Stimulated activated CD8-positive, alpha-beta memory T cell treated with anti-CD3 and anti-CD28 coated beads, Interleukin-4, amount 100 ng/mL, for 4 hours (primary cell): ENCODE results near the gene LAMA5.

Experiments used
- DNase-seq, 2 donors: peaks; one replicate each; pipeline ENCODE4 v3.0.0-alpha.2; 2020; ENCODE audit warnings: low read depth in 2 of 2, low spot score in 1 of 2

Gene LAMA5, protein sequence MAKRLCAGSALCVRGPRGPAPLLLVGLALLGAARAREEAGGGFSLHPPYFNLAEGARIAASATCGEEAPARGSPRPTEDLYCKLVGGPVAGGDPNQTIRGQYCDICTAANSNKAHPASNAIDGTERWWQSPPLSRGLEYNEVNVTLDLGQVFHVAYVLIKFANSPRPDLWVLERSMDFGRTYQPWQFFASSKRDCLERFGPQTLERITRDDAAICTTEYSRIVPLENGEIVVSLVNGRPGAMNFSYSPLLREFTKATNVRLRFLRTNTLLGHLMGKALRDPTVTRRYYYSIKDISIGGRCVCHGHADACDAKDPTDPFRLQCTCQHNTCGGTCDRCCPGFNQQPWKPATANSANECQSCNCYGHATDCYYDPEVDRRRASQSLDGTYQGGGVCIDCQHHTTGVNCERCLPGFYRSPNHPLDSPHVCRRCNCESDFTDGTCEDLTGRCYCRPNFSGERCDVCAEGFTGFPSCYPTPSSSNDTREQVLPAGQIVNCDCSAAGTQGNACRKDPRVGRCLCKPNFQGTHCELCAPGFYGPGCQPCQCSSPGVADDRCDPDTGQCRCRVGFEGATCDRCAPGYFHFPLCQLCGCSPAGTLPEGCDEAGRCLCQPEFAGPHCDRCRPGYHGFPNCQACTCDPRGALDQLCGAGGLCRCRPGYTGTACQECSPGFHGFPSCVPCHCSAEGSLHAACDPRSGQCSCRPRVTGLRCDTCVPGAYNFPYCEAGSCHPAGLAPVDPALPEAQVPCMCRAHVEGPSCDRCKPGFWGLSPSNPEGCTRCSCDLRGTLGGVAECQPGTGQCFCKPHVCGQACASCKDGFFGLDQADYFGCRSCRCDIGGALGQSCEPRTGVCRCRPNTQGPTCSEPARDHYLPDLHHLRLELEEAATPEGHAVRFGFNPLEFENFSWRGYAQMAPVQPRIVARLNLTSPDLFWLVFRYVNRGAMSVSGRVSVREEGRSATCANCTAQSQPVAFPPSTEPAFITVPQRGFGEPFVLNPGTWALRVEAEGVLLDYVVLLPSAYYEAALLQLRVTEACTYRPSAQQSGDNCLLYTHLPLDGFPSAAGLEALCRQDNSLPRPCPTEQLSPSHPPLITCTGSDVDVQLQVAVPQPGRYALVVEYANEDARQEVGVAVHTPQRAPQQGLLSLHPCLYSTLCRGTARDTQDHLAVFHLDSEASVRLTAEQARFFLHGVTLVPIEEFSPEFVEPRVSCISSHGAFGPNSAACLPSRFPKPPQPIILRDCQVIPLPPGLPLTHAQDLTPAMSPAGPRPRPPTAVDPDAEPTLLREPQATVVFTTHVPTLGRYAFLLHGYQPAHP (N-terminal part only)

DNA sequence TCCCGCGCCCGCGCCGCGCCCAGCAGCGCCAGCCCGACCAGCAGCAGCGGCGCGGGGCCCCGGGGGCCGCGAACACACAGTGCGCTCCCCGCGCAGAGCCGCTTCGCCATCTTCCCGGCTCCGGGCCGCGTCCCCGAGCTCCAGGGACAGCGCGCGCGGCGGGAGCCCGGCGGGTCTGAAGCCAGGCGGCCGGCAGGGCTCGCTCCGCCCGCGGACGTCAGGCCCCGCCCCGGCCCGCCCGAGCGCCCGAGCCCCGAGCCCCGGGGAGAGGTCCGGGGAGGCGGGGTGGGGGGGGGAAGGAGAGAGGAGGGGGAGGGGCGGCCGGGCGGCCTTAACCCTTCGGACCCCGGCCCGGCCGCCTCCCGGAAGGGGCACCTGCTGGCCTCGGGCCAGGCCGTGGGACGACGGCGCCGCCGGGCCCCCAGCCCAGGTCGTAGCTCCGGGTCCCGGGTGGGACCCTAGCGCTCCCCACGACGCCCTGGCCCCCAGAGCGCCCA lies at the start of gene LAMA5:
Gene LAMA5 (minus strand): TSS at position 177 of the 497 bp plus-strand sequence. CDS start 67 bp downstream, at position 110.
- DNase-seq: no peak

DNA sequence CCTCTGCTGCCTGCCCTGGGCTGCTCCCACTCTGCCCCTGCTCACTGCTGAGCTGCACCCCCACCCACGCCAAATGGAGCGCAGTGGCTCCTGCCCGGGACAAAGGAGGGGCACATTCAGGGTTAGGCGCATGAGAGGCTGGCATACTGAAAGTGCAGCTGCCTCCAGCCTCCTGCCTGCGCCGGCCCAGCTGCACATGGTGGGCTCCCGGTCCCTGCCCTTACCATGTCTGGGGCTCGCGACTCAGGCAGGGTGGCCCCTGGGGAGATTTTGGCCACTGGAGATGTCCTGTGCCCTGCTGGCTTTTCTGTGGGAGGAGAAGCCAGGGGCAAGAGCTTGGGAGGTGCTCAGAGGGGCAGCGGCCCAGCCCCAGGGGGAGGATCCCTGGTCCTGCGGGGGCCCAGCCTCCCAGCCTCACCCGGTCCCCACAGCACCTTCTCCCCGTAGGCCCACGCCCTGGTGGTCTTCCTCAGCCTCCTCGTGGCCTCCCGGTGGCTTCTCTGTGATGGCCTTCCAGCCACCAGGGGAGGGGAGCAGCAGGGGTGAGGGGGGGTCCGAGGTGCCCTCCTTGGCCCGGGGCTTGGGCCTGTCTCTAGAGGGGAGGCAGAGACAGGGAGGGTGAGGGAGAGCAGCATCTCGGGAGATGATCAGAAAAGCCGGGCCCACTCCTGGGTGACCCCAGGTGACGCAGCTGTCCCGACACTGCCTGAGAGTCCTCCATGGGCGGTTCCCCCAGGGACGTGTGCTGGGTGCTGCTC lies 48.4 kb upstream of the LAMA5 start:
- DNase-seq: no peak

DNA sequence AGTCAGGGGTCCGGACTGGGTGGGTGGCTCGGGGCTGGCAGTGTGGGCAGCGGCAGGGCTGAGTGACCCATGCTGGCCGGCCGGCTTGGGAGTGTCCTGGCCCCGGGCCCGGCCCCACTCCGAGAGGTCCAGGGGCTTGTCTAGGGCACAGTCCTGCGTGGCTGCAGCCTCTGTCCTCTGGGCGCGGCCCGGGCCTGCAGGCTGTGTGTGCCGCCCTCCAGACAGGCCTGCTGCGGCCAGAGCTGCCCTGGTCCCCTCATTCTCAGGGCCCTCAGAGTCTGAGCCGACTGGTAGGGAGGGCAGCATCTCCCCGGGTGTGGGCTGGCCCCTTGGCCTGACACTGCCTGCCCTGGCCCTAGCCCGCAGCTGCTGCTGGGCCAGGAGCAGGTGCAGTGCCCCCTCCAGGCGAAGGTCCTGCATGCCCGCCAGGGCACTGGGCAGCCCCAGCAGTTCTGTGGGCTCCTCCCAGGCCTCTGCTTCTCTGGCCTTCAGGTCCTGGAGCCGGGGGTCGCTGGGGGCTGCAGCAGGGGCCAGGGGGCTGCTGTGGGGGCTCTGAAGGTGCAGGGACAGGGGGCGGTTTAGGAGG lies 46.9 kb upstream of the LAMA5 start:
- DNase-seq: no peak

DNA sequence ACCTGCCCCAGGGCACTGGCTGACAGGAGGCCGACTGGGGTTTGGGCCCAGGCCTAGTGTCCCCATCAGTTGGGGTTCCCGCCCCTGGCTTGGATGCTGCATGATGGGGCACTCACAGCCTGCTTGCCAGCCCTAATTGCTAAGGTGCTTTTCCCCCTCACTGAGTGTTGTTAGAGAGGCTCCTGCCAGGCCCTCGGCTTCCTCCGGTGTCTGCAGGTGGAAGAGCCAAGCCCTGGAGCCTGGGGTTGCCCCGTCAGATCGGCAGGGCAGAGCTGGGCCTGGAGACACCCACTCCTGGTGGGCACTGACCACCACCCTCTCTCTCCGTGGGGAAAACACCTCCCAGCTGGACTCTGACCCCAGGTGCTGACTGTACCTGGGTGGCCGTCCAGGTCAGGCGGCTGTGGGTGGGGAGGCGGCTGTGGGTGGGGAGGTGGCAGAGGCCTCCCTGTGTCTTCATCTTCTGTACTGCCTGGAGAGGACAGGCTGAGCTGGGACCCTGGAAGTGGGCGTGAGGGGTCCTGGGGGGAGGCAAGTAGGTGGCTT lies 46.0 kb upstream of the LAMA5 start:
- DNase-seq: no peak

DNA sequence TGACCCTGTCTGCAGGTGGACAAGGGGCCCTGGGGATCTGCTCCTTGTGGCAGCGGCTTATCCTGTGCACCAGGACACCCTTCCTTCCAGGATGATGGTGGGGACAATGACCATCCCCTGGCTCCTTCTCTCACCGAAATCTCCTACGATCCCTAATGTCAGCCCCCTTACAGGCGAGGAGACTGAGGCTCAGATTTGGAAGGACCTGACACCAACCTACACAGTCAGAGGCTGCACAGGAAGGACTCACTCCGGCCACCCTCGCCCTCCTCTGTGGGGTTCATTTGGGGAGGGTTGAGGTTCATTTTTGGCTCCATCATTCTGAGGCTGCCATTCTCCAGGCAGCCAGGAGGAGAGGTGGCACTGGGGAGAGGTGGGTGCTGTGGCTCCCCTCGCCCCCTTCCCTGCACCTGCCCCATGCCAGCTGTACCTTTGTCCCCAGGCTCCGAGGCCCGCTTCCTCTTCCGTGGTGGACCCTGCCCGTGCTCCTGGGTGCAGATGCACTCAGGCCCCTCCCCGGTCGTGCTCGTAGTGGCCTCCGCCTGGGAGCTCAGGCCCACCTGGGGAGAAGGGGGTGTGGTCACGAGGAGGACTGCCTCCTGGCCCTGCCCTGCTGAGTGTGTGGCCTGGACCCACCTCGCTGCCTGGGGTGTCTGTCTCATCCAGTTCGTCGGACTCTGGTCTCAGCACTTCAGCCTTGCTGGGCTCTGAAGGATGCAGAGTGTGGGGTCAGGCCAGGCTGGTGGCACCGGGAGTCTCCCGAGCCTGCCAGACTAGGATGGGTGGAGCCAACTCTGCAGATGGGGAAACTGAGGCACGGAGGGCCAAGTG lies 45.3 kb upstream of the LAMA5 start:
- no peak for DNase-seq

DNA sequence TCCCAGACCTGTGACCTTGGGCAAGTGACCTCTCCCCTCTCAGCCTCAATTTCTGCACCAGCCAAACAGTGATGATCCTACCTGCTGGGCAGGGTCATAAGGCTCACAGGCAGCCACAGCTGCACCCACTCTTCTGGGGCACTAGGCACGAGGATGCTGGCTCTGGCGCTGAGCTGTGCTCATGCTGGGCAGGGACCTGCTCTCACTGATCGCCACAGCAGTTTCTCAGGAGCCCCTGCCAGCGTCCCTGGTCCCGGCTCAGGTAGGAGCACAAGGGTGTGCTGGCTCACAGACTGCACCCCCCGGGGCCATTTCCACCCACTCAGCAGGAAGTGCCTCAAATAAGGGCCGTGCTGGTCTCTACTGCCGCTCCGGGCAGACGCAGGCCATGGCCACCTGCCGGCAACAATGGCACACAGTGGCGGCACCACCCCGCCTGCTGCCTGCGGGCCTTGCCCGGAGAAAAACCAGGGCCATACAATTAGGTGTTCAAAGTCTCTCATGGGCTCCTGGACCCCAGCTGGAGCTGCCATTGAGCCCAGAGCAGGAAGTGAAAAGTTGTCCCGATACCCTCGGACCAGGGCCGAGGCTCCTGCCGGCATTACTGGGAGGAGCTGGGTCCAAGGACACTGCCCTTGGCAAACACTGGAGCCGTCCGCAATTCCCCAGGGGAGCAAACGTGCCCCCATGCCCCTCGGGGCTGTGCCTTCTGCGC lies 44.5 kb upstream of the LAMA5 start:
- DNase-seq: no peak

DNA sequence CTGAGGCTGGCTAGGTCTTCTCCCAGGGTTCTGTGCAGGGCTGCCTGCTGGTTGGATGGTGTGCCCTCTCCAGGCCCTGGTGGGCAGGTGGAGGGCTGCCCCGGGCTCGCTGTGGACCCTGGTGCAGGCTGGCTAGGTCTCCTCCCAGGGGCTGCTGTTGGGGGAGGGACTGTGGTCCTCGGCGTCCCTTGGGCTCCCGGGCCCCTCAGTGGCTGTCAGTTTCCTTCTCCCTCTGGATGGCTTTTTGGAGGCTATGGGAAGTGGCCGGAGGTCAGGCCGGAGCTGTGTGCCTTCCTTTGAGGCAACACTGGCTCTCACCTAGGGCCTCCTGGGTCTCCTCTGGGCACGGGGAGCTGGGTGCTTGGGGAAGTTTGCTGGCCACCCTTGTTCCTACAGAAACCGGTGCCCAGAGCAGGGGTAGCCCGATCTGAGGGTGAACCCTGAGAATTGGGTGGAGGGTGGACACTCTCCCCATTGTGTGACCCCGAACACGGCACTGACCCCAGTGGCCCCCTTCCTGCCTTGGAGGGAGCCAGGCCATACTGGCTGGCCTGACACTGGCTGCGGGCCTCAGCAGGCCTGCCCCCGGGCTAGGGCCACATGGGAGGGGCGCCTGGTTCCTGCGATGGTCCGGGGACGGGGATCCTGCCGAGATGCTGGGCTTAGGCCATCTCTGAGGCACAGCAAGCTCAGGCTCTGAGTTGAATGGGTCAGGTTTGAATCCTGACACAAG lies 43.8 kb upstream of the LAMA5 start:
- no peak for DNase-seq

DNA sequence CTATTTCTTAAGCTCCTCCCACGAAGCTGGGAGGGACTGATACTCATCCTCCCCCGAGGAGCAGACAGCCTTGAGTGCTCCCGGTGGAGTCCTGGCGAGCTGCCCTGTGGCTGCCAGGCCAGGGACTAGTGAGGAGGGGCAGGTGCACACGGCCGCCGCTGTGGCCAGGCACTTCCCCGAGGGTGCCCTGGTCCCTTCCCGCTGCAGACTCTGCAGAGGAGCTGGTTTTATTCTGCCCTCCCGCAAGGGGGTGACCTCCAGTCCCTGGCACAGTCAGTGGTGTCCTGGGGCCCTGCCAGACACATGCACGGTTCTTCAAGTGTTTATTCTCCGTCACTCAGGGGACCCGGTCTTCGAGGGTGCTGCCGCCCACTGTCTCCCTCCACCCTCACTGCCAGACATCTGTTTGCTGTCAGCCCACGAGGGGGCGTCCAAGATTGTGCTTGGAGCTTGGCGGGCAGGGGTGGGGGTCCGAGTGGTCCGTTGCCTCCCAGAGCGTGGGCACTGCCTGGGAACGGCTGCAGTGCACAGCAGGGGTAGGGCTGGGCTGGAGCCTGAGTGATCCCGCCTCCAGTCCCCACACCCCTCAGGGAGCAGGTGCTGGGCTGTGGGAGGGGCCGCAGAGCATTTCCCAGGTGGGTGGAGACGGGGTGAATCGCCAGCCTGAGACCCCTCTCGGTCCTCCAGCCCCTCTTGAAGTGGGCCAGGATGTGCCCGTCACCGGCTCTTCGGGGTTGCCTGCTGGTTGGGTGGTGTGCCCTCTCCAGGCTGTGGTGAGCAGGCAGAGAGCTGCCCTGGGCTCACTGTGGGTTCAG lies 43.0 kb upstream of the LAMA5 start:
- DNase-seq: no peak

DNA sequence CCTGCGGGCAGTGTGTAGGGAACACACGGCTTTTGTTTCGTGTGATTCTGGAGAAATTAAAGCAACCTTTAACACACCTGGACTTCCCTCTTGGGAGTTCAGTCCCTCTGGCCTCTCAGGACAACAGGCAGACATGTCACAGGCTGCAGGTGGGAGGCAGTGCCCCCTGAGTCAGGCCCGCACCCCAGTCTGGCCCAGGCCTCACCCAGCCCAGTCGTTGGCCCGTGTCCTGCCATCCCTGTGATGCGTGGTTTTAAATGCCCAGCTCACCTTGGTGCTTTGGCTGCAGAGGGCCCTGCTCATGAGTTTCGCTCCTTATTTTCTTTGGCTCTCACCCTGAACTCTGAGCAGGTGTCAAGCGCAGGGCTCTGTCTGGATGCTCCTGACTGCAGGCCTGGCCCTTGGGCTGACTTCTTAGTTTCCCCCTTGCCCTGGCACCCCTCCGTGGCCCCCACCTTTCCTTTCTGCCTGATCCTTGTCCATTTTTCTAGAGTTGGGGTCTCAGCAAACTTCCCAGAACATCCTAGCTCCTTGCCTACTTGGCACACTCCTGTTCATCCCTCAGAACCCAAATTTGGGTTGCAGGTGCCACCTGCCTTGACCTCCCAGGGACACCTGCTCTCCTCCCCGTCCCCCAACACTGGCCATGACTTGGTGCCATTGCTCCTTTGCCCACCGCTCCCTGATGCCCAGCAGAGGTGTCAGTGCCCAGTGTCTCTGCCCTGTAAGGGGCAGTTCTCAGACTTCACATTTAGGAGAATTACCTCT lies 42.2 kb upstream of the LAMA5 start:
- DNase-seq: no peak

DNA sequence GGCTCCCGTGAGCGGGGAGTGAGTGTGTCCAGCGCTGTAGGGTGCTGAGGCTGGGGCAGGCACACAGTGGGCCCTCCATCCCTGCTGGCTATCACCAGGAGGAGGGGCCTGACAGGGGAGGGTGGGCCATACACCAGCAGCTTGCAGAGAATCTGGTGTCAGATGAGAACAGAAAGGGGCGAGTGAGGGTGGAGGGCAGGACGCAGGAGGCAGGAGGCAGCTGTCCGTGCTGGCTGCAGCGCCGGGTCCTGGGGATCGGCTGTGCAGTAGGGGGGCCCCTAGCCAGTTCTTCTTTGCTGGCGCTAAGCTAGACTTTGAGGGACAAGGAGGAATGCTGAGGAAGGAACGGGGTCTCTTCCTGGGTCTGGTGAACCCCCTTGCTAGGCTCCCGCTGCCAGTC lies 41.5 kb upstream of the LAMA5 start:
- DNase-seq: no peak

DNA sequence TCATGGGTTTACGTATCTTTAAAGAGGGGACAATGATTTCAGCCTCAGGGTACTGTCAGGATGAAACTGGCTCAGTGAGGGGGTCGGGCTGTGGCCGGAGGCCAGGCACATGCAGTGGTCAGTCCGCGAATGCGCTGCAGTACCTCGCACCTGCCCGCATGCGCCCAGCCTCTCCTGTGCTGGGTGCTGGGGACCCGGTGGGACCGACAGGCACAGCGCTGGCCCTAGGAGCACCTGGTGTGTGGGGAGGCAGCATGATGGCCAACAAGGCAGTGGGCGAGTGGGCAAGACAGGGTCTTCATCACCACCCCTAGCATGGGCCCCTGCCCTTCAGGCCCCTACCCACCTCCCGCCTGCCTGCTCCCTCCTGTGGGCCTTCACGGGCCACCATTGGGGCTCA lies 40.9 kb upstream of the LAMA5 start:
- no peak for DNase-seq

DNA sequence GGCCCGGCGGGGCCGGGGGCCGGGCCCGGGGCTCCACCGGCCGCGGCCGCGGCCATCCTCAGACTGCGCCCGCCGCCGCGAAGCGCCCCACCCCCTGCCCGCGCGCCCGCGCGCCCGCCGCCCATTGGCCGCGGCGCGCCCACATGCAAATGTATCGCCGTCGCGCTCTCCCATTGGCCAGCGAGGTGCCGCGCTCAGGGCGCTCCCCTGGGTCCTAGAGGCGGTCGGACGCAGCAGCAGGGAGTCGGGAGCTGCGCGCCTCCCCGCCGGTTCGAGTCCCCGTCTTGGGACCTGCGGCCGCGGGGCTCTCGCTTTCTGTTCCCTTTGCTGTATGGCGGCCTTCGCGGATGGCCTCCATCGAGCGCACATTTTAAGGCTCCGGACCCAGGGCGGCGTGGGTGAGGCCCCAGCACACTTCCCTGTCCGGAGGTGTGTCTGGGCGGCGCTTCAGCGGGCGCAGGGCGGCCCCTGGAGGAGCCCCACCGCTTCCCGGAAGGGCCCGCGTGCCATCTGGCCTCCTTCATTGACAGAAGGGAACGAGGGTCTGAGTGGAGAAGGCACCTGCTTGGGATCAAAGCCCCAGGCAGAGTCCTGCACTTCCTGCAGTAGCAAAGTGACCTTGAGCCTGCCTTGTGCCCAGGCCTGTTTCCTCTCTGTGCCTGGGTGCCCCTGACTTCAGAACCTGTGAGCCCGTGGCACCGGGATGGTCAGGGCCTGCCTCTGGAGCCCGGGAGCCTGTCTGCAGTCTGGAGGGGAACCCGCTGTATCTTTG lies 40.3 kb upstream of the LAMA5 start, which contains the start of gene CABLES2:
Gene CABLES2 (minus strand): TSS at position 65 of the 772 bp plus-strand sequence. CDS start 9 bp downstream, at position 56.
- peak; percentile 69 to 80 for DNase-seq

DNA sequence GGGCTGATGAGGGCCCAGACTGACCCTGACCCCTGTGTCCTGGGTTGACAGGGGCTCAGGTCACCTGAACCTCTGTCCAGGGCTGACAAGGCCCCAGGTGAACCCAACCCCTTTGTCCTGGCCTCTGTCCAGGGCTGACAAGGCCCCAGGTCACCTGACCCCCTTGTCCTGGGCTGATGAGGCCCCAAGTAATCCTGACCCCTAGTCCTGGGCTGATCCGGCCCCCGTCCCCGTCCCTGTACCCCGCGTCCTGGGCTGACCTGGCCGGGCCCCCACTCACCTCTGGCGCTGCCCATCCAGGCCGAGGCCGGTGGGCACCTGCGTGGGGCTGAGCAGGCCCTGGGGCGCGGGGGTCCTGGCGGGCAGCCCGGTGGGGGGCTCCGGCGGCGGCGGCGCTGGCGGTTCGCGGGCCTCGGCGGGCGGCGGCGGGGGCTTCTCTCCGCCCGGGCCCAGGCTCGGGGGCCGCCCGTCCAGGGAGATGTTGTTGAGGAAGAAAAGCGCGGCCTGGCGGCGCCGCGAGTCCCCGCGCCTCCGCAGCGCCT lies 39.6 kb upstream of the LAMA5 start:
- DNase-seq: no peak

DNA sequence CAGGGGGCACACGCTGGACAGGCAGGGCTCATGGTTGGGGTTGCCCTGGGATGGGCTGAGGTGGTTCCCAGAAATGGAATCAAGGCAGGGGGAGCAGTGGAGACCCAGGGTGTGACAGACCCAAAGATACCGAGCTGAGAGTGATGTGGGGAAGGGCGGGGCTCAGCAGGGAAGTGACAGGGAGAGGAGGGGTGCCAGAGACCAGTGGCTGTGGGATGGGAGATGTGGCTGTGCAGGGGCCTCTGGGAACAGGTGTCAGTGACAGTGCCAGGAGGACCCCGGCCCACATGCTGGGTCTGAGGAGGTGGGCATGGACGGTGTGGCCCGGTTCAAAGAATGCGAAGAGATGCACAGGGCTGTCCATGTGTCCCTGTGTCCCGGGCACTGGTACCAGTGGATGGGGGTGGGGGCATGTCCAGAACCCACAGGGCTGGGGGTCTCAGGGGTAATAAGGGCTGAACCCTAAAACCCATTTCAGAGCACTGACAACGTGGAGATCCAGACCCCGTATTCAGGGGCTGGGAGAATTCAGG lies 38.9 kb upstream of the LAMA5 start:
- DNase-seq: no peak
